ENCODE data around the gene NRDE2. TPM values are rescaled to one million over a fixed set of nuclear protein-coding genes. Genes with fewer than 3 reads are reported as not detected.

Gene NRDE2
- total and polyA plus RNA-seq, 2 donors from 2014 or later: 7.0 to 27.9 TPM

DNA sequence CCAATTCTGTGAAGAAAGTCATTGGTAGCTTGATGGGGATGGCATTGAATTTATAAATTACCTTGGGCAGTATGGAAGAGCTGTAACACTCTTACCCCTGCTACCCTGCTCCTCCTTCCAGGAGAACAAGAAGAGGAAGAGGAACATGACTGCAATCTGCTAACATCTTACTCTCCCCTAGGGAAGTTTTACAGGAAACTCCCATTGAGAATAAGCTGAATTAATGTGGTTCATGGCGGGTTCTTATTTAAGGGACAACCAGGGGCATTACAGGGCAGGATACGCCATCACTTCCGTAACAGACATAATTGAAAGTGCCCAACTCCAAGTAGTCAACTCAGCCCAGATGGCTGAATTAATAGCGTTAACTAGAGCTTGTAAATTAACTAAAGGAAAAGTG lies 84.8 kb downstream of the NRDE2 start:
- TF ChIP-seq, protein P1, sequence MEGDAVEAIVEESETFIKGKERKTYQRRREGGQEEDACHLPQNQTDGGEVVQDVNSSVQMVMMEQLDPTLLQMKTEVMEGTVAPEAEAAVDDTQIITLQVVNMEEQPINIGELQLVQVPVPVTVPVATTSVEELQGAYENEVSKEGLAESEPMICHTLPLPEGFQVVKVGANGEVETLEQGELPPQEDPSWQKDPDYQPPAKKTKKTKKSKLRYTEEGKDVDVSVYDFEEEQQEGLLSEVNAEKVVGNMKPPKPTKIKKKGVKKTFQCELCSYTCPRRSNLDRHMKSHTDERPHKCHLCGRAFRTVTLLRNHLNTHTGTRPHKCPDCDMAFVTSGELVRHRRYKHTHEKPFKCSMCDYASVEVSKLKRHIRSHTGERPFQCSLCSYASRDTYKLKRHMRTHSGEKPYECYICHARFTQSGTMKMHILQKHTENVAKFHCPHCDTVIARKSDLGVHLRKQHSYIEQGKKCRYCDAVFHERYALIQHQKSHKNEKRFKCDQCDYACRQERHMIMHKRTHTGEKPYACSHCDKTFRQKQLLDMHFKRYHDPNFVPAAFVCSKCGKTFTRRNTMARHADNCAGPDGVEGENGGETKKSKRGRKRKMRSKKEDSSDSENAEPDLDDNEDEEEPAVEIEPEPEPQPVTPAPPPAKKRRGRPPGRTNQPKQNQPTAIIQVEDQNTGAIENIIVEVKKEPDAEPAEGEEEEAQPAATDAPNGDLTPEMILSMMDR (IDR thresholded peaks at IDR 0.05; ENCODE audit: borderline replicate concordance, extremely low read depth, insufficient read depth): no peak
- FAIRE-seq: no peak

DNA sequence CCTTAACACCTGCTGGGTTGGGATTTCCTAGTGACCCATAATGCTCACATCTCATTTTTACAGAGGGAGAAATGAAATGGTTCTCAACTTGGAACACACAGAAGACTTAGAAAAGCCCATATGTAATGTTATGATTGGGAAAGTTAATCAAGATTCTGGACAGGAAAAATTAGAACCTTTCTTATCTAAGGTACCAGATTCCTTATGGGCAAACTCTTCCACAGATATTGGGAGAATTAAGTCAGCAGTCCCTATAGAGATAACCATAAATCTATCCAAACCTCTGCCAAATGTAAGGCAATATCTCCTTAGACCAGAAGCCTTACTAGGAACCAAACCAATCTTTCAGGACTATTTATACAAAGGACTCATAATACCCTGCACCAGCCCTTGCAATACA lies 89.3 kb downstream of the NRDE2 start:
- Histone ChIP-seq H3K9me3 (ENCODE audit: control insufficient read depth in 2 of 3, insufficient read depth in 1 of 3, low read length in 3 of 3) (peaks cover 0 to 19% (median 8%) of the 10 kb centered on the region in 3 donors), H3K36me3 (ENCODE audit: control insufficient read depth in 2 of 3, insufficient read depth in 3 of 3, low read length in 3 of 3) (no peaks in the 10 kb centered on the region), H3K9ac (ENCODE audit: low read length in 3 of 3) (no peak overlapping the region), H3K27ac (ENCODE audit: low read depth in 2 of 2, low read length in 2 of 2) (no peak overlapping the region), H3K4me3 (ENCODE audit: low read length in 3 of 3) (no peak overlapping the region), H3K4me1 (ENCODE audit: control insufficient read depth in 2 of 3, insufficient read depth in 2 of 3, low read depth in 1 of 3, low read length in 3 of 3) (no peaks in the 10 kb centered on the region), H3K27me3 (ENCODE audit: control insufficient read depth, insufficient read depth, low read length) (no peaks in the 10 kb centered on the region)
- DNase-seq (no peak), FAIRE-seq (no peak)
- TF ChIP-seq, protein P1 (IDR thresholded peaks at IDR 0.05; ENCODE audit: borderline replicate concordance, extremely low read depth, insufficient read depth): no peak
- intact Hi-C loops (cut with DNase I): no loop called here

More for the DNA sequence above, 84.8 kb downstream of the NRDE2 start:
- Histone ChIP-seq H3K27ac (ENCODE audit: low read depth in 2 of 2, low read length in 2 of 2) (no peak overlapping the region), H3K9me3 (ENCODE audit: control insufficient read depth in 2 of 3, insufficient read depth in 1 of 3, low read length in 3 of 3) (no peaks in the 10 kb centered on the region), H3K27me3 (ENCODE audit: control insufficient read depth, insufficient read depth, low read length) (no peaks in the 10 kb centered on the region), H3K4me1 (ENCODE audit: control insufficient read depth in 2 of 3, insufficient read depth in 2 of 3, low read depth in 1 of 3, low read length in 3 of 3) (no peaks in the 10 kb centered on the region), H3K36me3 (ENCODE audit: control insufficient read depth in 2 of 3, insufficient read depth in 3 of 3, low read length in 3 of 3) (no peaks in the 10 kb centered on the region), H3K4me3 (ENCODE audit: low read length in 3 of 3) (no peak overlapping the region), H3K9ac (ENCODE audit: low read length in 3 of 3) (no peak overlapping the region)
- intact Hi-C loops (cut with DNase I): no loop called here
- DNase-seq: no peak

DNA sequence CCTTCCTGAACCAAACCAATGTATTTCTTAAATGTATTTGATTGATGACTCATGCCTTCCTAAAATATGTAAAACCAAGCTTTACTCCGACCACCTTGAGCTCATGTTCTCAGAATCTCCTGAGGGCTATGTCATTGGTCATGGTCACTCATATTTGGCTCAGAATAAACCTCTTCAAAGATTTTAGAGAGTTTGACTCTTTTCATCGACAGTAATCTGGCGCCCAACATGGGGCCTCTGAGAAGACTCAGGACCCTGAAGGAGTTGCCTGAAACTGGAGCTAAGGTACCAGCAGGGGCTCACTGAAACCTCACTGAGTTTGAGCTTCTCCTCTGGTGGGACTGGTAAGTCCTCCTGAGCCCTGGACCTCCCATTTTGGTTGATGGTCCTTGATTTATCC lies 92.6 kb downstream of the NRDE2 start:
- Histone ChIP-seq H3K27me3 (ENCODE audit: control insufficient read depth, insufficient read depth, low read length) (no peaks in the 10 kb centered on the region), H3K4me3 (ENCODE audit: low read length in 3 of 3) (no peak overlapping the region), H3K9ac (ENCODE audit: low read length in 3 of 3) (no peak overlapping the region), H3K9me3 (ENCODE audit: control insufficient read depth in 2 of 3, insufficient read depth in 1 of 3, low read length in 3 of 3) (peaks cover 0 to 19% (median 8%) of the 10 kb centered on the region in 3 donors), H3K27ac (ENCODE audit: low read depth in 2 of 2, low read length in 2 of 2) (no peak overlapping the region), H3K36me3 (ENCODE audit: control insufficient read depth in 2 of 3, insufficient read depth in 3 of 3, low read length in 3 of 3) (no peaks in the 10 kb centered on the region), H3K4me1 (ENCODE audit: control insufficient read depth in 2 of 3, insufficient read depth in 2 of 3, low read depth in 1 of 3, low read length in 3 of 3) (peaks cover 0 to 4% (median 0%) of the 10 kb centered on the region in 3 donors)
- TF ChIP-seq, protein P1 (IDR thresholded peaks at IDR 0.05; ENCODE audit: borderline replicate concordance, extremely low read depth, insufficient read depth): no peak
- intact Hi-C loops (cut with DNase I): loop anchor here (10.0 kb wide), 1 partner anchor 264 kb away; no protein-coding TSS in a partner anchor
- FAIRE-seq (no peak), DNase-seq (peak in 1 of 5 donors; percentile 2)
